K562 (cell line): ENCODE results near the gene SLX1B. TPM values are rescaled to one million over a fixed set of nuclear protein-coding genes. Genes with fewer than 3 reads are reported as not detected.
A peak's percentile ranks its signal among the peaks of the same experiment; 100 is the strongest.
"Not testable (repeated sequence)": the region's sequence is repeated elsewhere in the genome, so short reads cannot be mapped to it uniquely, and the experiment has no call there.

Source experiments
- ATAC-seq: fragments of 200-7000 bp; cut with Tn5 transposase; 3 replicates; pipeline ENCODE4 v1.9.1; 2020; ENCODE audit warnings: moderate library complexity
- BruUV-seq: library from RNA; stranded (reverse); fragments of 400-500 nt; replicated peaks from 2 replicates; lab custom pipeline; 2021; lab: Mats Ljungman, UMichigan
- CTCF ChIA-PET: fragments of 300-600 bp; formaldehyde crosslinking; extraction: SDS; loops from one replicate; lab custom pipeline; 2021; ENCODE audit warnings: low intra/inter-chr PET ratio; lab: Yijun Ruan, JAX
- POLR2A ChIA-PET: fragments of 300-600, 350-650 bp; sonication (Branson Sonifier 250); formaldehyde crosslinking; extraction: SDS; loops from one replicate; lab custom pipeline; 2021; ENCODE audit warnings: antibody characterized with exemption, inconsistent platforms; lab: Yijun Ruan, JAX
- DNase-seq, 4 experiments: peaks; one replicate each; pipeline versions ENCODE4 v3.0.0 to v3.0.0-alpha.2; 2011 to 2018; ENCODE audit warnings: low spot score in 3 of 4, mixed read lengths in 3 of 4; ENCODE audit errors: extremely low read depth in 1 of 4
- FAIRE-seq: peaks from 2 replicates; lab custom pipeline; 2011; peaks lifted over from hg19 to GRCh38; lab: Jason Lieb, UNC
- H2AFZ ChIP-seq: 2 replicates; pipeline ENCODE4 v1.6.0; 2011; ENCODE audit warnings: low read depth, low read length, control low read depth, inconsistent platforms
- H3K27ac ChIP-seq: fragments of 200-600 bp; 3 replicates; pipeline ENCODE4 v1.8.0; 2011; ENCODE audit warnings: low read depth, mild to moderate bottlenecking, control low read depth, inconsistent platforms, low read length, moderate library complexity, mixed read lengths; ENCODE audit errors: extremely low read depth
- H3K27me3 ChIP-seq, 2 experiments: fragments of 300-600 bp in 1 of 2; 2 replicates in 1 of 2; 3 replicates in 1 of 2; pipeline versions ENCODE4 v1.6.0 to v1.8.0; 2011; ENCODE audit warnings: inconsistent platforms in 2 of 2, low read length in 2 of 2, mild to moderate bottlenecking in 1 of 2, mixed read lengths in 1 of 2, moderate library complexity in 1 of 2; ENCODE audit not compliant: control insufficient read depth in 2 of 2, insufficient read depth in 2 of 2
- H3K36me3 ChIP-seq: fragments of 300-600 bp; 3 replicates; pipeline ENCODE4 v1.8.0; 2011; ENCODE audit warnings: mild to moderate bottlenecking, low read length, inconsistent platforms; ENCODE audit not compliant: control insufficient read depth, insufficient read depth
- H3K4me1 ChIP-seq, 2 experiments: fragments of 200-600 bp in 1 of 2; replicated peaks in 1 of 2; 2 replicates in 1 of 2; 3 replicates in 1 of 2; pipeline versions ENCODE4 v1.5.1 to v1.8.0; 2011; ENCODE audit warnings: inconsistent platforms in 2 of 2, low read length in 2 of 2, mild to moderate bottlenecking in 1 of 2, mixed read lengths in 1 of 2, moderate library complexity in 1 of 2; ENCODE audit not compliant: control insufficient read depth in 2 of 2, insufficient read depth in 2 of 2
- H3K4me2 ChIP-seq: 2 replicates; pipeline ENCODE4 v1.6.1; 2011; ENCODE audit warnings: low read length, control low read depth, inconsistent platforms, mixed read lengths; ENCODE audit not compliant: insufficient read depth
- H3K4me3 ChIP-seq: fragments of 200-600 bp; sonication (generic), shearing (Covaris generic); 2 replicates; pipeline ENCODE4 v1.5.1; 2016; ENCODE audit warnings: control low read depth, inconsistent platforms
- H3K79me2 ChIP-seq: fragments of 200-600 bp; 3 replicates; pipeline ENCODE4 v1.8.0; 2011; ENCODE audit warnings: low read length, inconsistent platforms; ENCODE audit not compliant: control insufficient read depth, insufficient read depth
- H3K9ac ChIP-seq, 2 experiments: 2 replicates each; pipeline versions ENCODE4 v1.6.0 to v1.6.1; 2011; ENCODE audit warnings: low read depth in 2 of 2, low read length in 2 of 2, control low read depth in 1 of 2, inconsistent platforms in 1 of 2, mild to moderate bottlenecking in 1 of 2, mixed read lengths in 1 of 2; ENCODE audit not compliant: insufficient read depth in 1 of 2
- H3K9me1 ChIP-seq: one replicate; pipeline ENCODE4 v1.6.0; 2011; ENCODE audit warnings: inconsistent platforms, mild to moderate bottlenecking, low read length, moderate library complexity; ENCODE audit not compliant: control insufficient read depth, insufficient read depth
- H3K9me3 ChIP-seq: replicated peaks from 2 replicates; pipeline ENCODE4 v1.5.1; 2011; ENCODE audit warnings: low read depth, low read length, inconsistent platforms; ENCODE audit not compliant: control insufficient read depth, insufficient read depth
- H4K20me1 ChIP-seq: replicated peaks from 2 replicates; pipeline ENCODE4 v1.6.1; 2011; ENCODE audit warnings: low read length, inconsistent platforms, mixed read lengths; ENCODE audit not compliant: control insufficient read depth, insufficient read depth
- C11orf30 ChIP-seq: fragments of 450-650 bp; IDR thresholded peaks from 2 replicates; pipeline ENCODE4 v1.6.1; 2016; ENCODE audit warnings: low read depth, mild to moderate bottlenecking
- MAFF ChIP-seq: IDR thresholded peaks from 2 replicates; pipeline ENCODE4 v1.6.1; 2012; ENCODE audit warnings: low read length, improper control_type of control experiment
- MAFG ChIP-seq: fragments of 450-650 bp; conservative IDR thresholded peaks from 2 replicates; pipeline ENCODE4 v1.6.1; 2016; ENCODE audit warnings: missing genetic modification characterization, missing compliant biosample characterization
- MAFK ChIP-seq: IDR thresholded peaks from 2 replicates; pipeline ENCODE4 v1.6.1; 2011; ENCODE audit warnings: low read length, improper control_type of control experiment
- ZNF316 ChIP-seq: fragments of 450-650 bp; IDR thresholded peaks from 2 replicates; pipeline ENCODE4 v1.6.1; 2016
- WGBS: fragments of 100-300 bp; shearing (Covaris generic); methylation state at CpG from one replicate; pipeline ENCODE4 v1.1.6; 2016; ENCODE audit warnings: low coverage, mixed read lengths; ENCODE audit not compliant: insufficient coverage; ENCODE audit errors: missing lambda C conversion rate; 5-methylcytosine and 5-hydroxymethylcytosine counted together
- in situ Hi-C: fragments of 300-500 bp; cut with MboI; formaldehyde crosslinking; loops from 4 replicates; pipeline ENCODE4 v1.15.0; 2018; ENCODE audit warnings: inconsistent platforms, mixed read lengths
- intact Hi-C: fragments of 100-400 bp; cut with micrococcal nuclease; formaldehyde crosslinking; loops from 2 replicates; pipeline ENCODE4 v1.14.2; 2022
- polyA plus RNA-seq, 8 experiments: library from polyadenylated mRNA; depleted of rRNA in 4 of 8; stranded (reverse) in 5 of 8; unstranded in 3 of 8; fragments of >200 nt; fragmentation: Nextera tagmentation in 2 of 8; fragmentation: Illumina TruSeq in 1 of 8; extraction: Ambion mirVana in 2 of 8; extraction: Trizol in 1 of 8; gene quantifications; 2 replicates each; pipeline versions ENCODE4 v1.2.1 to v1.2.3, GENCODE V29; 2011 to 2014; ENCODE audit warnings: inconsistent platforms in 1 of 8, missing spikeins in 1 of 8
- total RNA-seq, 7 experiments: library from RNA; depleted of rRNA in 6 of 7; stranded (reverse); fragments of >200 nt in 6 of 7; fragmentation: Illumina TruSeq in 2 of 7; extraction: Trizol in 2 of 7; gene quantifications; 2 replicates each; pipeline versions ENCODE4 v1.2.1 to v1.2.3, GENCODE V29; 2011 to 2021; ENCODE audit warnings: low replicate concordance in 1 of 7

The SLX1B gene
- total and polyA plus RNA-seq, 9 of the 15 experiments (the other 6 are each of a cell fraction or from before 2014, with no cell fraction given), result 1.6 to 43.5 (median 11.4) TPM

- ATAC-seq, H3K4me1 ChIP-seq, H3K9me1 ChIP-seq, POLR2A ChIA-PET, intact Hi-C loops, CTCF ChIA-PET, H3K79me2 ChIP-seq, H3K4me3 ChIP-seq, H2AFZ ChIP-seq, DNase-seq, H3K27me3 ChIP-seq, H3K36me3 ChIP-seq, BruUV-seq, H3K9ac ChIP-seq, H3K4me2 ChIP-seq, FAIRE-seq, H3K27ac ChIP-seq, H3K9me3 ChIP-seq, H4K20me1 ChIP-seq: not testable (repeated sequence)
- in situ Hi-C loops, result loop anchor here (25.0 kb wide), 1 partner anchor 89 kb away; the partner anchor contains the start of gene NPIPB12
- WGBS, result 100% methylated on average over 1 of the region's 2 CpGs
- TF ChIP-seq C11orf30, result peak; percentile 55
- peak; percentile 61; the same call in 1 of the 2 replicates for TF ChIP-seq MAFG
- TF ChIP-seq MAFF, result peak; percentile 55; the same call in 1 of the 2 replicates
- peak; percentile 73 for TF ChIP-seq ZNF316
- peak; percentile 61 for TF ChIP-seq MAFK
Measured at GRCh38 chr16:29423587-29423986, 30.7 kb upstream of the SLX1B start.

GRCh38 chr16:29425390-29425789, 28.9 kb upstream of the SLX1B start:
- H3K36me3 ChIP-seq, H3K27me3 ChIP-seq, CTCF ChIA-PET, H2AFZ ChIP-seq, FAIRE-seq, H3K9me3 ChIP-seq, H3K4me2 ChIP-seq, H3K4me3 ChIP-seq, H3K79me2 ChIP-seq, ATAC-seq, H3K27ac ChIP-seq, DNase-seq, H3K9ac ChIP-seq, BruUV-seq, intact Hi-C loops, H3K9me1 ChIP-seq, POLR2A ChIA-PET, H3K4me1 ChIP-seq, H4K20me1 ChIP-seq: not testable (repeated sequence)
- in situ Hi-C loops, result loop anchor here (25.0 kb wide), 1 partner anchor 862 kb away; no protein-coding TSS in a partner anchor
- 94% methylated on average over 3 of the region's 3 CpGs for WGBS
- TF ChIP-seq ZNF316, result peak; percentile 56; the same call in 1 of the 2 replicates

- H3K4me1 ChIP-seq, H4K20me1 ChIP-seq, H3K4me3 ChIP-seq, H3K79me2 ChIP-seq, POLR2A ChIA-PET, BruUV-seq, H3K27ac ChIP-seq, H3K36me3 ChIP-seq, DNase-seq, H2AFZ ChIP-seq, H3K9ac ChIP-seq, CTCF ChIA-PET, H3K4me2 ChIP-seq, intact Hi-C loops, H3K27me3 ChIP-seq, H3K9me3 ChIP-seq, FAIRE-seq, H3K9me1 ChIP-seq: not testable (repeated sequence)
- ATAC-seq, result peak; percentile 72
- WGBS, result no CpG with 5 or more reads among the region's 21 CpGs
- in situ Hi-C loops, result loop anchor here (5.0 to 25.0 kb wide), 4 partner anchors 684 to 1184 kb away; partner anchors contain the start of genes CD2BP2, MYL11 and TBC1D10B
Measured at GRCh38 chr16:29453754-29454153, 579 bp upstream of the SLX1B start.
